22Rv1 (cell line): Measurements from ENCODE around the gene SIGLEC1.

Experiments
- ZFX ChIP-seq: fragments of 450-650 bp; IDR thresholded peaks from 2 replicates; pipeline ENCODE4 v1.6.1; 2017; ENCODE audit warnings: antibody characterized with exemption, borderline replicate concordance
- TF ChIP-seq, protein P1 (sequence below): fragments of 450-650 bp; IDR thresholded peaks from 2 replicates; pipeline ENCODE4 v1.5.1; 2017; ENCODE audit warnings: mild to moderate bottlenecking

DNA sequence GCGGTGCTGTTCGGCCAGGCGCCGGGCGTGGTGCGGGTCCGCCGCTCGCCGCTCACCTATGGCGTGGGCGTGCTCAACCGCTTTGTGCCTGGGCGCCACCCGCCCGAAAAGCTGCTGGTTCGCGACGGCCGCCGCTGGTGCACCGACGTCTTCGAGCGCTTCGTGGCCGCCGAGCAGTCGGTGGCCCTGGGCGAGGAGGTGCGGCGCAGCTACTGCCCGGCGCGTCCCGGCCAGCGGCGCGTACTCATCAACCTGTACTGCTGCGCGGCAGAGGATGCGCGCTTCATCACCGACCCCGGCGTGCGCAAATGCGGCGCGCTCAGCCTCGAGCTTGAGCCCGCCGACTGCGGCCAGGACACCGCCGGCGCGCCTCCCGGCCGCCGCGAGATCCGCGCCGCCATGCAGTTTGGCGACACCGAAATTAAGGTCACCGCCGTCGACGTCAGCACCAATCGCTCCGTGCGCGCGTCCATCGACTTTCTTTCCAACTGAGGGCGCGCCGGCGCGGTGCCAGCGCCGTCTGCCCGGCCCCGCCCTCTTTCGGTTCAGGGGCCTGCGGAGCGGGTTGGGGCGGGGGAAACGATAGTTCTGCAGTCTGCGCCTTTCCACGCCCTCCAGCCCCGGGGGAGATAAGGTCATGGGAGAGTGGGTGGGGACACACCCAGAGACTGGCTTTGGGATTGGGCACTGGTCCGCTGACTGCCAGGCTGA lies 39.4 kb upstream of the SIGLEC1 start:
- TF ChIP-seq, protein P1, sequence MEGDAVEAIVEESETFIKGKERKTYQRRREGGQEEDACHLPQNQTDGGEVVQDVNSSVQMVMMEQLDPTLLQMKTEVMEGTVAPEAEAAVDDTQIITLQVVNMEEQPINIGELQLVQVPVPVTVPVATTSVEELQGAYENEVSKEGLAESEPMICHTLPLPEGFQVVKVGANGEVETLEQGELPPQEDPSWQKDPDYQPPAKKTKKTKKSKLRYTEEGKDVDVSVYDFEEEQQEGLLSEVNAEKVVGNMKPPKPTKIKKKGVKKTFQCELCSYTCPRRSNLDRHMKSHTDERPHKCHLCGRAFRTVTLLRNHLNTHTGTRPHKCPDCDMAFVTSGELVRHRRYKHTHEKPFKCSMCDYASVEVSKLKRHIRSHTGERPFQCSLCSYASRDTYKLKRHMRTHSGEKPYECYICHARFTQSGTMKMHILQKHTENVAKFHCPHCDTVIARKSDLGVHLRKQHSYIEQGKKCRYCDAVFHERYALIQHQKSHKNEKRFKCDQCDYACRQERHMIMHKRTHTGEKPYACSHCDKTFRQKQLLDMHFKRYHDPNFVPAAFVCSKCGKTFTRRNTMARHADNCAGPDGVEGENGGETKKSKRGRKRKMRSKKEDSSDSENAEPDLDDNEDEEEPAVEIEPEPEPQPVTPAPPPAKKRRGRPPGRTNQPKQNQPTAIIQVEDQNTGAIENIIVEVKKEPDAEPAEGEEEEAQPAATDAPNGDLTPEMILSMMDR = no peak
- TF ChIP-seq ZFX = no peak
